UCSD-AML1 (cell line): Measurements from ENCODE around the gene CCDC32.
"Not testable (repeated sequence)": the region's sequence is repeated elsewhere in the genome, so short reads cannot be mapped to it uniquely, and the experiment has no call there.

Source experiments
- DNase-seq: peaks from one replicate; lab custom pipeline; 2025; ENCODE audit not compliant: unreplicated experiment; lab: John Stamatoyannopoulos, UW

The CCDC32 gene

GRCh38 chr15:40564591-40565332 lies at the start of gene CCDC32:
Gene CCDC32, minus strand, starts transcription at chr15:40565042. Its CDS starts 2,027 bp downstream, at chr15:40563015.
- peak; percentile 94 for DNase-seq

- no peak for DNase-seq
Measured at GRCh38 chr15:40613080-40613479, 48.2 kb upstream of the CCDC32 start.

- DNase-seq, result no peak
Measured at GRCh38 chr15:40603935-40604334, 39.1 kb upstream of the CCDC32 start.

GRCh38 chr15:40600956-40601355 lies 36.1 kb upstream of the CCDC32 start:
- DNase-seq, result no peak

- DNase-seq, result no peak
Measured at GRCh38 chr15:40598672-40599071, 33.8 kb upstream of the CCDC32 start.

GRCh38 chr15:40598126-40598525 lies 33.3 kb upstream of the CCDC32 start:
- DNase-seq, result no peak

- no peak for DNase-seq
Measured at GRCh38 chr15:40597024-40597423, 32.2 kb upstream of the CCDC32 start.

GRCh38 chr15:40595773-40596172 lies 30.9 kb upstream of the CCDC32 start:
- DNase-seq, result no peak

GRCh38 chr15:40595219-40595618 lies 30.4 kb upstream of the CCDC32 start:
- DNase-seq, result no peak

GRCh38 chr15:40594429-40594836 lies 29.6 kb upstream of the CCDC32 start:
- peak; percentile 83 for DNase-seq

GRCh38 chr15:40593588-40594428 lies 29.0 kb upstream of the CCDC32 start, which contains the start of gene KNL1:
Gene KNL1, plus strand, starts transcription at chr15:40594249. Its CDS starts 8,683 bp downstream, at chr15:40602932.
- DNase-seq, result peak; percentile 96

- DNase-seq, result no peak
Measured at GRCh38 chr15:40593165-40593564, 28.3 kb upstream of the CCDC32 start.

GRCh38 chr15:40591389-40591788 lies 26.5 kb upstream of the CCDC32 start:
- no peak for DNase-seq

GRCh38 chr15:40590667-40591050 lies 25.8 kb upstream of the CCDC32 start:
- no peak for DNase-seq

- no peak for DNase-seq
Measured at GRCh38 chr15:40584191-40584590, 19.3 kb upstream of the CCDC32 start.

- no peak for DNase-seq
Measured at GRCh38 chr15:40582726-40583246, 17.9 kb upstream of the CCDC32 start.

GRCh38 chr15:40581796-40582195 lies 17.0 kb upstream of the CCDC32 start:
- DNase-seq, result not testable (repeated sequence)

- no peak for DNase-seq
Measured at GRCh38 chr15:40578892-40579291, 14.1 kb upstream of the CCDC32 start.

- not testable (repeated sequence) for DNase-seq
Measured at GRCh38 chr15:40576914-40577313, 12.1 kb upstream of the CCDC32 start.

GRCh38 chr15:40575113-40575512 lies 10.3 kb upstream of the CCDC32 start:
- DNase-seq, result no peak

- DNase-seq, result peak; percentile 89
Measured at GRCh38 chr15:40569129-40569953, 4.5 kb upstream of the CCDC32 start, which contains the start of gene RPUSD2. Gene RPUSD2, plus strand, starts transcription at chr15:40569299. Its CDS starts 39 bp downstream, at chr15:40569338.
